ENCODE measurements around the gene KCNAB1. TPM values are rescaled to one million over a fixed set of nuclear protein-coding genes. Genes with fewer than 3 reads are reported as not detected.

The KCNAB1 gene
- total RNA-seq, 1 donor from 2014 or later = 16.5 TPM

DNA sequence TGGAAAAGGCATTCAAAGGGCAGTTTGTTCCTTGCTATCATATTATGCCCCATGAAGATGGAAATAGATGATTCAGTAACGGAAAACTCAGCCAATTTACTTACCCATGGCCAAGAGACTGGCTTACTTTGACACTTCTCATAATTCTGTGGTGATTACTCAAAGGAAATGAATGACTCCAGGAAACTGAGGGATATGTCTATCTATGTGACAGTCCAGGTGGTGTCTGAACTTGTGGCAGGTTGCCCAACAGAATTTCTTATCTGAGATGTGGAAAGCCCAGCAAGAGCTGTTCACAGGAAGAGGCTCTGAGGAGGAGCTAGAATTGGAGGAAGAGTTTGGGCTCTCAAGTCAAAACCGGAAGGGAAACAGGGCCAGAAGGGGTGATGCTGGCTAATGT lies 91.2 kb downstream of the KCNAB1 start:
- Mint-ChIP-seq H3K36me3 (ENCODE audit: unreplicated experiment) (no peaks in the 10 kb centered on the region), H3K4me3 (ENCODE audit: unreplicated experiment) (no peak overlapping the region), H3K27ac (ENCODE audit: unreplicated experiment) (no peak overlapping the region), H3K9me3 (ENCODE audit: unreplicated experiment) (no peaks in the 10 kb centered on the region), H3K27me3 (ENCODE audit: unreplicated experiment) (no peaks in the 10 kb centered on the region), H3K4me1 (ENCODE audit: low read depth, unreplicated experiment) (no peaks in the 10 kb centered on the region)
- TF ChIP-seq, protein P1, sequence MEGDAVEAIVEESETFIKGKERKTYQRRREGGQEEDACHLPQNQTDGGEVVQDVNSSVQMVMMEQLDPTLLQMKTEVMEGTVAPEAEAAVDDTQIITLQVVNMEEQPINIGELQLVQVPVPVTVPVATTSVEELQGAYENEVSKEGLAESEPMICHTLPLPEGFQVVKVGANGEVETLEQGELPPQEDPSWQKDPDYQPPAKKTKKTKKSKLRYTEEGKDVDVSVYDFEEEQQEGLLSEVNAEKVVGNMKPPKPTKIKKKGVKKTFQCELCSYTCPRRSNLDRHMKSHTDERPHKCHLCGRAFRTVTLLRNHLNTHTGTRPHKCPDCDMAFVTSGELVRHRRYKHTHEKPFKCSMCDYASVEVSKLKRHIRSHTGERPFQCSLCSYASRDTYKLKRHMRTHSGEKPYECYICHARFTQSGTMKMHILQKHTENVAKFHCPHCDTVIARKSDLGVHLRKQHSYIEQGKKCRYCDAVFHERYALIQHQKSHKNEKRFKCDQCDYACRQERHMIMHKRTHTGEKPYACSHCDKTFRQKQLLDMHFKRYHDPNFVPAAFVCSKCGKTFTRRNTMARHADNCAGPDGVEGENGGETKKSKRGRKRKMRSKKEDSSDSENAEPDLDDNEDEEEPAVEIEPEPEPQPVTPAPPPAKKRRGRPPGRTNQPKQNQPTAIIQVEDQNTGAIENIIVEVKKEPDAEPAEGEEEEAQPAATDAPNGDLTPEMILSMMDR (IDR thresholded peaks at IDR 0.05; ENCODE audit: partially characterized antibody, unreplicated experiment) = no peak
- DNase-seq = no peak

DNA sequence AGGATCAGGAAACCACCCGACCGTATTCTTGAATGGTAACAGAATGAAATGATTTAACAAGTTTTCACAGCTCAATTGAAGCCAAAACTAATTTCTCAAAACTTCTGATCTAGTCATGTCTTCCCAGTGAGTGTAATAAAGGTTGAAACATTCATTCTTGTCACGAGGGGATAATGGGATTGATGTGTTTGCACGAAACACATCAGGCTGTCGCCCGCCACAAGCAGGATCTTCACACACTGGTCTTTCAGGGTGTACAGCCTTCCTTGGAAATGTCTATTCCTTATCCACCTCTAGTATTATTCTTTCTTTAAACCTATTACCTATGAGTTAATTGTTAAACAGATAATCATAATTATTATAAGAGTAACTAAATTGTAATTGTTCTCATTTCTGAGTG lies 94.3 kb downstream of the KCNAB1 start:
- Mint-ChIP-seq H3K36me3 (ENCODE audit: unreplicated experiment) (no peaks in the 10 kb centered on the region), H3K27me3 (ENCODE audit: unreplicated experiment) (no peaks in the 10 kb centered on the region), H3K4me1 (ENCODE audit: low read depth, unreplicated experiment) (peaks cover 5% of the 10 kb centered on the region), H3K9me3 (ENCODE audit: unreplicated experiment) (no peaks in the 10 kb centered on the region), H3K4me3 (ENCODE audit: unreplicated experiment) (no peak overlapping the region), H3K27ac (ENCODE audit: unreplicated experiment) (no peak overlapping the region)
- TF ChIP-seq, protein P1 (IDR thresholded peaks at IDR 0.05; ENCODE audit: partially characterized antibody, unreplicated experiment) = no peak
- DNase-seq = no peak

DNA sequence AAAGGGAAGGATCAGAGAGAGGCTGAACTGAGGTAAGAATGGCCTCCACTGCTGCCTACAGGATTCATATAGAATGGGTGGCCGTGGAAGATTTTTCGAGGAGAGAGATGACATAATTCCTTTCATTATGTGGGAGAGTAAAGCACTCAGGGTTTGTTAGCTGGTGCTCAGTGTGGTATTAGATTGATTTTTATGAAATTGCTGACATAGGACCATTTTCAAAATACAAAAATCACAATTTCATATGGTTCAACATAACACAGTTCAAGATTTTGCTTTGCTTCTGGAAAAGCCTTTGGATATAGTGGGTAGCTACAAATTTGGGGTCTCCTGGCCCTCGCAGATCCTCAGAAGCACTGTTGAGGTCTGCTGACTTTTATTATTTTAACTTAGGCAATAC lies 95.4 kb downstream of the KCNAB1 start:
- Mint-ChIP-seq H3K4me1 (ENCODE audit: low read depth, unreplicated experiment) (peaks cover 5% of the 10 kb centered on the region), H3K4me3 (ENCODE audit: unreplicated experiment) (no peak overlapping the region), H3K27ac (ENCODE audit: unreplicated experiment) (no peak overlapping the region), H3K36me3 (ENCODE audit: unreplicated experiment) (no peaks in the 10 kb centered on the region), H3K27me3 (ENCODE audit: unreplicated experiment) (peaks cover 2% of the 10 kb centered on the region), H3K9me3 (ENCODE audit: unreplicated experiment) (peaks cover 2% of the 10 kb centered on the region)
- no peak for DNase-seq
- TF ChIP-seq, protein P1 (IDR thresholded peaks at IDR 0.05; ENCODE audit: partially characterized antibody, unreplicated experiment) = no peak

DNA sequence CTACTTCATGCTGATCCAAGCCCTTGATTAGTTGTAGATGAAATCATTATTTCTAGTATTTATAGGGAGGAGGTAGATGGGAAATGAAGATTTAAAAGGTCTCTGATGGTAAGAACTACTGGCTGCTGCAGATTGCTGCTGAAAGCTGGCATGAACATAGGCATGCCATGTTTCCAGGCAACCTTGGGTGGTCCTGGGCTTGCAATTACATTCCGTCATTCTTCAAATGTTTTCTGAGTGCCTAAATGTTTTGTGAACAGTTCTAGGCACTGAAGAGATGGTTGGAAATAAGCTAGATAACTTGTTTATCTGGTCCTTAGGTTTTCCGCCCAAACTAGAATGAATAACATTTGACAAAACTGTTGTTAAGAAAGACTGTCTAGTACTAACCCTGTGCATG lies 95.8 kb downstream of the KCNAB1 start:
- TF ChIP-seq, protein P1 (IDR thresholded peaks at IDR 0.05; ENCODE audit: partially characterized antibody, unreplicated experiment) = no peak
- Mint-ChIP-seq H3K9me3 (ENCODE audit: unreplicated experiment) (peaks cover 2% of the 10 kb centered on the region), H3K36me3 (ENCODE audit: unreplicated experiment) (no peaks in the 10 kb centered on the region), H3K4me3 (ENCODE audit: unreplicated experiment) (no peak overlapping the region), H3K4me1 (ENCODE audit: low read depth, unreplicated experiment) (peaks cover 5% of the 10 kb centered on the region), H3K27me3 (ENCODE audit: unreplicated experiment) (peaks cover 2% of the 10 kb centered on the region), H3K27ac (ENCODE audit: unreplicated experiment) (no peak overlapping the region)
- DNase-seq = no peak

DNA sequence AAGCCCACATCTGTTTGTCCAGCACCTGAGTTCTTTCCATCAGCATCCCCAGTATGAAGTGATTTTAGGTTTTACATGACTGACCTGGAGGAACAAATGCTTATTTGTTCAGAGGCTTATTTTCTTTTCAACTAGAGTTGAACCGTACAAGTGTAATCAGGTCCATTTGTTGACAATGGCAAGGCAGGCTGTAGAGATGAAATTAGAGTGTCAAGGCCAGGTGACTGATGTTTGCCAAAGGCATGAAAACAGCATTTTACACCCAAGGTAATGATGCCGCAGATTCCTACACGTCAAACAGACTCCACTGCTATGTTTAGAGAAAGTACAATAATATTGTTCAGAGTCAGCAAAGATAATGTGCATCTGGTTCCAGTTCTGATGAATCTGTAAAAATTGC lies 96.5 kb downstream of the KCNAB1 start:
- no peak for DNase-seq
- TF ChIP-seq, protein P1 (IDR thresholded peaks at IDR 0.05; ENCODE audit: partially characterized antibody, unreplicated experiment) = no peak
- H3K27me3 Mint-ChIP-seq (ENCODE audit: unreplicated experiment) = peaks cover 2% of the 10 kb centered on the region
- peaks cover 2% of the 10 kb centered on the region for H3K9me3 Mint-ChIP-seq (ENCODE audit: unreplicated experiment)
- H3K4me3 Mint-ChIP-seq (ENCODE audit: unreplicated experiment) = no peak overlapping the region
- H3K27ac Mint-ChIP-seq (ENCODE audit: unreplicated experiment) = no peak overlapping the region
- peaks cover 5% of the 10 kb centered on the region for H3K4me1 Mint-ChIP-seq (ENCODE audit: low read depth, unreplicated experiment)
- no peaks in the 10 kb centered on the region for H3K36me3 Mint-ChIP-seq (ENCODE audit: unreplicated experiment)
